ENCODE measurements around the gene MTIF3.

Gene MTIF3

GRCh38 chr13:27449936-27450828 lies at the start of gene MTIF3:
Gene MTIF3, minus strand, starts transcription at chr13:27450564. Its CDS starts 10,116 bp downstream, at chr13:27440448.
- peak; percentile 85 for DNase-seq

- DNase-seq = no peak
Measured at GRCh38 chr13:27497563-27498230, 47.3 kb upstream of the MTIF3 start.

GRCh38 chr13:27496536-27497273 lies 46.3 kb upstream of the MTIF3 start:
- no peak for DNase-seq

GRCh38 chr13:27496006-27496405 lies 45.6 kb upstream of the MTIF3 start:
- no peak for DNase-seq

GRCh38 chr13:27495551-27495950 lies 45.2 kb upstream of the MTIF3 start:
- no peak for DNase-seq

- no peak for DNase-seq
Measured at GRCh38 chr13:27493981-27494380, 43.6 kb upstream of the MTIF3 start.

- DNase-seq = no peak
Measured at GRCh38 chr13:27489456-27489855, 39.1 kb upstream of the MTIF3 start.

GRCh38 chr13:27487776-27488175 lies 37.4 kb upstream of the MTIF3 start:
- DNase-seq = no peak

- no peak for DNase-seq
Measured at GRCh38 chr13:27483421-27483820, 33.1 kb upstream of the MTIF3 start.

- no peak for DNase-seq
Measured at GRCh38 chr13:27482983-27483382, 32.6 kb upstream of the MTIF3 start.

- DNase-seq = no peak
Measured at GRCh38 chr13:27481766-27482165, 31.4 kb upstream of the MTIF3 start.

- no peak for DNase-seq
Measured at GRCh38 chr13:27476943-27477703, 26.8 kb upstream of the MTIF3 start.

- DNase-seq = no peak
Measured at GRCh38 chr13:27474751-27475268, 24.4 kb upstream of the MTIF3 start.

- no peak for DNase-seq
Measured at GRCh38 chr13:27472941-27473340, 22.6 kb upstream of the MTIF3 start.

GRCh38 chr13:27472441-27472840 lies 22.1 kb upstream of the MTIF3 start:
- no peak for DNase-seq

GRCh38 chr13:27470075-27470820 lies 19.9 kb upstream of the MTIF3 start:
- no peak for DNase-seq

- DNase-seq = no peak
Measured at GRCh38 chr13:27466513-27466912, 16.1 kb upstream of the MTIF3 start.

GRCh38 chr13:27465611-27466010 lies 15.2 kb upstream of the MTIF3 start:
- DNase-seq = no peak

- no peak for DNase-seq
Measured at GRCh38 chr13:27463500-27463899, 13.1 kb upstream of the MTIF3 start.

GRCh38 chr13:27461940-27462584 lies 11.7 kb upstream of the MTIF3 start:
- DNase-seq = no peak

GRCh38 chr13:27455331-27455855 lies 5.0 kb upstream of the MTIF3 start:
- DNase-seq = no peak
